Lower lobe of right lung (tissue), 2 donors: ENCODE results near the gene CARF. TPM values are rescaled to one million over a fixed set of nuclear protein-coding genes. Genes with fewer than 3 reads are reported as not detected.

ENCODE experiments used
- ATAC-seq, 2 donors: fragments of 200-7000 bp; cut with Tn5 transposase; one replicate each; pipeline ENCODE4 v1.9.1; 2020 to 2022; ENCODE audit warnings: mild to moderate bottlenecking in 2 of 2, moderate library complexity in 2 of 2
- DNase-seq: peaks from one replicate; pipeline ENCODE4 v3.0.0-alpha.2; 2020
- H3K27ac ChIP-seq: fragments of 200-600 bp; one replicate; pipeline ENCODE4 v1.8.0; 2022
- H3K27me3 ChIP-seq: fragments of 200-600 bp; one replicate; pipeline ENCODE4 v1.8.0; 2022; ENCODE audit warnings: low read depth
- H3K36me3 ChIP-seq: fragments of 200-600 bp; one replicate; pipeline ENCODE4 v1.8.0; 2022; ENCODE audit warnings: mild to moderate bottlenecking
- H3K4me1 ChIP-seq: fragments of 200-600 bp; one replicate; pipeline ENCODE4 v1.8.0; 2022
- H3K4me3 ChIP-seq: fragments of 200-600 bp; one replicate; pipeline ENCODE4 v1.8.0; 2022; ENCODE audit warnings: mild to moderate bottlenecking
- H3K9me3 ChIP-seq: fragments of 200-600 bp; one replicate; pipeline ENCODE4 v1.8.0; 2022
- intact Hi-C: fragments of 100-400 bp; cut with DNase I; formaldehyde crosslinking; loops from one replicate; pipeline ENCODE4 v1.11.0; 2022
- total RNA-seq: library from RNA; stranded (reverse); fragmentation: NEBNext Ultra II Directional; extraction: Animal tissue kit (Norgen Biotek cat#: 25700); gene quantifications from one replicate; pipeline ENCODE4 v1.2.1, GENCODE V29; 2021
- TF ChIP-seq, protein P1 (sequence below): fragments of 200-600 bp; IDR thresholded peaks from one replicate; pipeline ENCODE4 v1.8.0; 2022; ENCODE audit warnings: antibody characterized with exemption, mild to moderate bottlenecking
- donor health status: DM: no; HTN: yes; CAD: no; lungs with severe emphysema.

Gene CARF
- total RNA-seq, 1 donor from 2014 or later = 11.4 TPM

DNA sequence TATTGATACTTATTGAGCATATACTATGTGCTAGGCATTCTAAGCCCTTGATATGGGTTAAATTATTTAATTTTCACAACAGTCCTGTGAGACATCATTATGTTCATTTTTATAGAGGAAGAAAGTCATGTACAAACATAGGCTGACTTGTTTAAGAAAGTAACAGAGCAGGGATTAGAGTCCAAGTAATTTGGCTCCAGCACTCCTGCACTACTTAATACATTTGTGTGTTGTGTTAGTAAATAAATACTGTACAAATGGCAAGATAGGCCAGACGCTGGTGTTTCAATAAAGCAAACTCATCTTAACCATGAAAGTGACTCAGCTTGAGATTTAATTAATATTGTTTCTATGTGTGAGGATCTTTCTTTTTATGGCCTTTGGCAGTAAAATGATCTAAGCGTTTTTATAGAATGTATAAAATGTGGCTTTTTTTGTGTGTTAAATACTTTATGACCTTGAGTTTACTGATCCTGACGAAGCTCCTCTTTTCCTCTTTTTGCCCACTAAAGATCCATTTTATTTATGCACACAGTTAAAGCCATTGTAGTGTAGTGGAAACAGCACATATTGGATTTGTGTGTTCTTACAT, 123.9 kb downstream of the CARF start:
- no peak overlapping the region for H3K4me3 ChIP-seq

More for the DNA sequence above, 123.9 kb downstream of the CARF start:
- ATAC-seq (no peak), DNase-seq (no peak)
- no peaks in the 10 kb centered on the region for H3K27me3 ChIP-seq
- no peaks in the 10 kb centered on the region for H3K9me3 ChIP-seq
- intact Hi-C loops = no loop called here
- H3K4me1 ChIP-seq = peaks cover 14% of the 10 kb centered on the region
- no peak overlapping the region for H3K27ac ChIP-seq
- no peaks in the 10 kb centered on the region for H3K36me3 ChIP-seq
- TF ChIP-seq, protein P1, sequence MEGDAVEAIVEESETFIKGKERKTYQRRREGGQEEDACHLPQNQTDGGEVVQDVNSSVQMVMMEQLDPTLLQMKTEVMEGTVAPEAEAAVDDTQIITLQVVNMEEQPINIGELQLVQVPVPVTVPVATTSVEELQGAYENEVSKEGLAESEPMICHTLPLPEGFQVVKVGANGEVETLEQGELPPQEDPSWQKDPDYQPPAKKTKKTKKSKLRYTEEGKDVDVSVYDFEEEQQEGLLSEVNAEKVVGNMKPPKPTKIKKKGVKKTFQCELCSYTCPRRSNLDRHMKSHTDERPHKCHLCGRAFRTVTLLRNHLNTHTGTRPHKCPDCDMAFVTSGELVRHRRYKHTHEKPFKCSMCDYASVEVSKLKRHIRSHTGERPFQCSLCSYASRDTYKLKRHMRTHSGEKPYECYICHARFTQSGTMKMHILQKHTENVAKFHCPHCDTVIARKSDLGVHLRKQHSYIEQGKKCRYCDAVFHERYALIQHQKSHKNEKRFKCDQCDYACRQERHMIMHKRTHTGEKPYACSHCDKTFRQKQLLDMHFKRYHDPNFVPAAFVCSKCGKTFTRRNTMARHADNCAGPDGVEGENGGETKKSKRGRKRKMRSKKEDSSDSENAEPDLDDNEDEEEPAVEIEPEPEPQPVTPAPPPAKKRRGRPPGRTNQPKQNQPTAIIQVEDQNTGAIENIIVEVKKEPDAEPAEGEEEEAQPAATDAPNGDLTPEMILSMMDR = no peak

Other genes starting within 250 kb of the CARF start
- 5.6 TPM for gene ICA1L, start 40.5 kb upstream of the CARF start, total RNA-seq
- 21.2 TPM for gene WDR12, start 602 bp upstream of the CARF start, total RNA-seq
- 67.2 TPM for gene NBEAL1, start 102.6 kb downstream of the CARF start, total RNA-seq